ENCODE data around the gene STK39.
"Not testable (repeated sequence)": the region's sequence is repeated elsewhere in the genome, so short reads cannot be mapped to it uniquely, and the experiment has no call there.

Gene STK39

DNA sequence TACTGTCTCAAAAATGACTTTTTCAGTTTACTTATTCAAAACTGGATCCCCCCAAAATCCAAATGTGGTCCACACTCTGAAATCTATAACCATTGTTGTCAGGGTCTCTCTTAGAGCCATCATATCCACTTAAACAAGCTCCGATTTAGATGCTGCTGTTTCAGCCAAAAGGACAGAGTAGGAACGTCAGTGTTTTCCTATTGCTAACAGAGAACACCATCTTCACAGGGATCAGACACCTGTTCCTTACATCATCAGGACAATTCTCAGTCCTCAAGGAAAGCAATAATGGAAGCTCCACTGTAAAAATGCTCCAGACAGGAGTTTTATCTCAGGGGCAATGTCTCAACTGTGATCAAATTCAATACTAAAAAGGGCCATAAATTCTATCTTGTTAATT, 155.4 kb downstream of the STK39 start:
- H3K4me3 Mint-ChIP-seq = no peak overlapping the region
- H3K27ac Mint-ChIP-seq = no peak overlapping the region
- H3K4me1 Mint-ChIP-seq = peaks cover 24% of the 10 kb centered on the region
- H3K36me3 Mint-ChIP-seq = peaks cover 9% of the 10 kb centered on the region
- no peaks in the 10 kb centered on the region for H3K27me3 Mint-ChIP-seq
- H3K9me3 Mint-ChIP-seq = no peaks in the 10 kb centered on the region

DNA sequence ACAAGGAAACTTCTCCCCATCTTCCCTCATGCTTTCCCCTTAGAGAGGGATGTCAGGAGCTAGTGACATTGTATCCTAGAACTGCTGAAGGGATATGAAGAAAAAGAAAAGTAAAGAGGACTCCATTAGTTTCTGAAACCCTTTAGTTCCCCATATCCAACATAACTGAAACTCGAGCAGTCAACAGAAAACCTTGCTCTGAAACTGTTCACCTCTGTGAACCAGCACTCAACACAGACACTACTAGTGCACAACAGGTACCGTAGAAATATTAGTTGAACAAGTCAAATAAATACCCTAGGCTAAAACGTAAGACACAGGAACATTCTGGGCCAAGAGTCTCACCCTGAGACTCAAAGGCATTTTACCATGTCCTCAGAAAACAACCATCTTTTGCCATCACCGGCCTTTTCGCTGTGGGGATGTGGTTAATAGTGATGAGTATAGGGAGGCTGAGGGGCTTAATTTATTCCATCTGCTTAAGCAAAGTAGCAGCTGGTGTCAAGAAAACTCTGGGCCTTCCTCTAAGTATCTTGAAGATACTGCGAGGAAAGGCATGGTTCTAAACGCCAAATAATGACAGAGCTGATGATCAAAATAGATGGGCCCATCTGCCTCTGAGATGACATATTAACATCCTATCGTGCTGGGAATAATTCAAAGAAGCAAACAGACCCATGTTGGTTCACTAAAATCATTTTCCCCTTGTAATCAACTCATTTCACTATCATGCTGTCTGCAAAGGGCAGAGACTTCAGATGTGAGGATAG, 156.8 kb downstream of the STK39 start:
- no peaks in the 10 kb centered on the region for H3K27me3 Mint-ChIP-seq
- H3K36me3 Mint-ChIP-seq = peaks cover 13% of the 10 kb centered on the region
- peaks cover 24% of the 10 kb centered on the region for H3K4me1 Mint-ChIP-seq
- no peak overlapping the region for H3K4me3 Mint-ChIP-seq
- H3K9me3 Mint-ChIP-seq = no peaks in the 10 kb centered on the region
- no peak overlapping the region for H3K27ac Mint-ChIP-seq

DNA sequence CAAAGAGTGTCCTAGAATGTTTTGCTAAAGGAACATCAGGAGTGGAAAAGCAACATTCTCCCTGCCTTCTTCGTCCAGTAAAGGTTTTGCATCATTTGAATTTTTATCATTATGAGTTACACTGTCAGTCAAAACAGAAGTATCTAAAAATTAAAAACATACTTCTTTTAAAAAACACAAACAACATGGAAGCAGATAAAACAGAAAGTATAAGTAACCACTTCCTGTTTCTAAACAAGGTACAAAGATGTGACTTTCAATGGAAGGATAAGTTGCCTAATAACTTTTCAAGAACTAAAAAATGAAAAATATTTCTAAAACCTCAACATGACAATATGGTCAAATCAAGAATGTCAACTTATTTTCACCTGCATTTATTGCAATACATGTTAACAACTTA, 158.2 kb downstream of the STK39 start:
- Mint-ChIP-seq H3K27me3 (no peaks in the 10 kb centered on the region), H3K27ac (no peak overlapping the region), H3K4me3 (no peak overlapping the region), H3K9me3 (no peaks in the 10 kb centered on the region), H3K36me3 (peaks cover 15% of the 10 kb centered on the region), H3K4me1 (peaks cover 24% of the 10 kb centered on the region)

DNA sequence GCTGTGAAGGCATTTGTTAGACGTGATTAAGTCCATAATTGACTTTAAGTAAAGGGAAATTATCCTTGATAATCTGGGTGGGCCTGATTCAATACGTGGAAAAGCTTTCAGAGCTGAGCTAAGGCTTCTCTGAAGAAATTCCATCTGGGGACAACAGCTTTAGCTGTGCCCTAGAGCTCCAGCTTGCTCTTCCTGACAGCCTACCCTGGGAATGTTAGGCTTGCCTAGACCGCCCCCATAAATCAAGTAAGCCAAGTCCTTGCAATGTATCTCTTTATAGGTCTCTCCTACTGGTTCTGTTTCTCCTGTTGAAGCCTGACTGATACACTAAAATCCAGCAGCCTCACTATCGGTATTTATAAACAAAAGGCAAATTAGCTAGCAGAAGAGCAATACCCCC, 160.0 kb downstream of the STK39 start:
- Mint-ChIP-seq H3K4me3 (no peak overlapping the region), H3K27me3 (no peaks in the 10 kb centered on the region), H3K4me1 (peaks cover 24% of the 10 kb centered on the region), H3K27ac (no peak overlapping the region), H3K9me3 (no peaks in the 10 kb centered on the region), H3K36me3 (peaks cover 18% of the 10 kb centered on the region)

DNA sequence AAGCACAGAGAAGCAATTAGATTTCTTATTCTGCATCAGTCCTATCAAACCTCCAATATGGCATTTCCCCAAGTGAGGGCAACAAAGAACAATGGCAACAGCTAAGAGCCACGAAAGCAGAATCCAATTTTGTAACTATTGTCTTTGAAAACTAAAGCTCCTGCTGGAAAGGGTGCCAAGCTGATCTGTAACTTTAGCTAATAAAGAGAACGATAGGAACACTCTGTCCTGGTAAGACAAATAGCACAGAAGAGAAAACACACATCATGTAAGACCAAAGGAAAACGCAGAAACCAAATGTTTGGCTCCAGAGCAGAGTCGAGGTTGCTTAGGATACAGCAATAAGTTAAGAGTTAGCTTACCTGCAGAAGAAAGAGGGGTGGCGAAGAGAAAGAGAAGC, 160.5 kb downstream of the STK39 start:
- no peak overlapping the region for H3K4me3 Mint-ChIP-seq
- peaks cover 24% of the 10 kb centered on the region for H3K4me1 Mint-ChIP-seq
- peaks cover 19% of the 10 kb centered on the region for H3K36me3 Mint-ChIP-seq
- H3K9me3 Mint-ChIP-seq = no peaks in the 10 kb centered on the region
- no peak overlapping the region for H3K27ac Mint-ChIP-seq
- no peaks in the 10 kb centered on the region for H3K27me3 Mint-ChIP-seq

DNA sequence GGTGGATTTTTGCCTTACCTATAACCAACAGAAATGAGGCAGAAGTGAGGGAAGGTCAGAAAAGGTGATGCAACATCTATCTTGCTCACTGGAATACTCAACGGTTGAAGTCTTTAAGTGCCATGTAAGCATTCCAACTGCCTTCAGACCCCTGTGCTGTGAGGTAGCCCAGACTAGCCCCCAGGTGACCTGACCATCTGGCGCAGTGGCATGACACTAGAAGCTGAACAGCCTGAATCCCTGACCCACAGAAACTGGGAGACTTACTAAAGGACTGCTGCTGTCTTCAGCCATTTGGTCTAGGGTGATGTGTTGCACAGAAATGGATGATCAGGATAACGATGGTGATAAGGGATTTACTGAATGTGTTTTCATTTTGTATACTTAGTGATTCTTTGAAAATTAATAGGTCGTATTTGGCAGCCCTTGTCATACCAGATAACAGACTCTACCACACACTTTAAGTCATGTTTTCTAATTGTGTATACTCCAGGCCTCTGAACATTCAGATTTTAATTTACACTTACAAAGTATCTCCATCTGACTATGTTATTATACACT, 161.5 kb downstream of the STK39 start:
- Mint-ChIP-seq H3K27ac (no peak overlapping the region), H3K4me3 (no peak overlapping the region), H3K27me3 (no peaks in the 10 kb centered on the region), H3K36me3 (peaks cover 17% of the 10 kb centered on the region), H3K4me1 (peaks cover 20% of the 10 kb centered on the region), H3K9me3 (no peaks in the 10 kb centered on the region)

DNA sequence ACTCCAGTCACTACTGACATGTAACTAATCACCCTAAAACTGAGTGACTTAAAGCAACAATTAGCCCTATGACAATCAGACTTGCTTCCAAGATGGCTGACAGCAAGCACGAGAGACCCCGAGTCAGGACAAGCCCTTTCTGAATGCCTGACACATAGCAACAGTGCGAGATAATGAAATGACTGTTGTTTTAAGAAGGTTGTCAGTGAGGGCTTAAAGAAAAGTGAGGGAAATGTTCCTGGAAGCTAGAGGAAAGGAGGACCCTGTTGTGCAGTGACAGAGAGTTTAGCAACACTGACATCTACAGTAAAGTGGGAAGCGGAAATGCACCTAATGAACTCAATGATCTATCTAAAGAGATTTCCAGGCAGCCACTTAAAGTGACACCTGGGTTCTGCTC, 163.1 kb downstream of the STK39 start:
- Mint-ChIP-seq H3K4me1 (peaks cover 11% of the 10 kb centered on the region), H3K9me3 (no peaks in the 10 kb centered on the region), H3K36me3 (peaks cover 15% of the 10 kb centered on the region), H3K4me3 (no peak overlapping the region), H3K27me3 (no peaks in the 10 kb centered on the region), H3K27ac (no peak overlapping the region)

DNA sequence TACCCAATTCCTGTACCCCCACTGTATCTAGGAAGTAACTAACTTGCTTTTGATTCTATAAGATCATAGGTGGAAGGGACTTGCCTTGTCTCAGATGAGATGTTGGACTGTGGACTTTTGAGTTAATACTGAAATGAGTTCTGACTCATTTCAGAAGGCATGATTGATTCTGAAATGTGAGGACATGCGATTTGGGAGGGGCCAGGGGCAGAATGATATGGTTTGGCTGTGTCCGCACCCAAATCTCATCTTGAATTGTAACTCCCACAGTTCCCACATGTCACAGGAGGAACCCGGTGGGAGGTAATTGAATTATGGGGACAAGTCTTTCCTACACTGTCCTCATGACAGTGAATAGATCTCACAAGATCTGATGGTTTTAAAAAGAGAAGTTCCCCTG, 165.9 kb downstream of the STK39 start:
- H3K36me3 Mint-ChIP-seq, H3K4me1 Mint-ChIP-seq, H3K27me3 Mint-ChIP-seq, H3K9me3 Mint-ChIP-seq, H3K4me3 Mint-ChIP-seq, H3K27ac Mint-ChIP-seq: not testable (repeated sequence)

DNA sequence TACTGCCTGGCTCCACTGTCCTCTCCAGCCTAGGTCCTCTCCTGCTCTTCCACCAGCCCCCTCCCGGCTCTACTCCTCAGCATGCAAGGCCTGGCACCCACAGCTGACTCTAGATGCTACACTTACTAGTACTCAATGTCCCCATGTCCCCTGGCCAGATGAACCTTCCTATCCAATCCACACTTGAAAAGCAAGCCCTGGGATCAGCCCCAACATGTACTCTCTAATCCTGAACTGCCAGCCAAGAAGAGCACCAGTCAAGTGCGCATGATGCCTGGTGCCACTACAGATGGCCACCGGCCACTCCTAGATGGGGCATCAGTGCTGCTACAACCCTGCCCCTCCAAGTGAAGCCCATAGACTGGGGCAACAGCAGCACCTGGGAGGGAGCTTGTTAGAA, 168.2 kb downstream of the STK39 start:
- no peaks in the 10 kb centered on the region for H3K27me3 Mint-ChIP-seq
- no peak overlapping the region for H3K4me3 Mint-ChIP-seq
- peaks cover 14% of the 10 kb centered on the region for H3K36me3 Mint-ChIP-seq
- H3K27ac Mint-ChIP-seq = no peak overlapping the region
- H3K9me3 Mint-ChIP-seq = no peaks in the 10 kb centered on the region
- no peaks in the 10 kb centered on the region for H3K4me1 Mint-ChIP-seq

DNA sequence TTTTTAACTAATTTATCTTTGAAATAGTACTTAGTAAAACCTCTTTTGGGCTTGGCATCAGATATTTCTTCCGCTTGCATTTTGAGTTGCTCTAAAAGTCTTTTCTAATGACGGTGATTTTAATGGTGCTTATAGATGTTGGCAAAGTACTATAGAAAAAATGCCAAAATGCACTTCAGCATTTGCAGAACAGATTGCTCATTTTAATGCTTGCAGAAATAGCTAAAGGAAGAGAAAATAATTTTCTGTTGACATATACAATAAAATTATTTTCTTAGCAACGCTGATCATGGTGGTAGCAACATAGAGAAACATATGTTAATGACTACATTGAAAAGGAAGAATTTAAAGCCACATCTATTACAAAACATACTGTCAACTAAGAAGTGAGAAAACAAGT, 170.7 kb downstream of the STK39 start:
- Mint-ChIP-seq H3K4me3 (no peak overlapping the region), H3K9me3 (no peaks in the 10 kb centered on the region), H3K27me3 (no peaks in the 10 kb centered on the region), H3K4me1 (no peaks in the 10 kb centered on the region), H3K27ac (no peak overlapping the region), H3K36me3 (peaks cover 16% of the 10 kb centered on the region)

DNA sequence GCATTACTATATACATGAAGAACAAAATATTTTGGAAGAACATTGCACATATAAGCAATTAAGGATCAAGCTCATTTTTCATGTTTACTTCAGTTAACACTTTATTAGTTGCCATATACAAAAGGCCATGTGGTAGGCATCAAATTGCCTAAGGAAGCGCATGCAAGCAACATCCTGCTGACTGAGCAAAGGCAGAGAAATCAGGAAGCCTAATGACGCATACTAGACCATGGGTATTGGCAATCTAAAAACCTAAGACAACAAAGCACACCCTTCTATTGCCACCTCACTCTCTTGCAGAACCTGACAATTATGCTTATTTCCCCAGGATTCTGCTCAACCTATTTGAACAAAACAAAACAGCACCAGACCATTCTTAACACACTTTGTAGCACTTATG, 171.9 kb downstream of the STK39 start:
- no peaks in the 10 kb centered on the region for H3K4me1 Mint-ChIP-seq
- no peaks in the 10 kb centered on the region for H3K27me3 Mint-ChIP-seq
- peaks cover 17% of the 10 kb centered on the region for H3K36me3 Mint-ChIP-seq
- no peak overlapping the region for H3K27ac Mint-ChIP-seq
- no peaks in the 10 kb centered on the region for H3K9me3 Mint-ChIP-seq
- H3K4me3 Mint-ChIP-seq = no peak overlapping the region

DNA sequence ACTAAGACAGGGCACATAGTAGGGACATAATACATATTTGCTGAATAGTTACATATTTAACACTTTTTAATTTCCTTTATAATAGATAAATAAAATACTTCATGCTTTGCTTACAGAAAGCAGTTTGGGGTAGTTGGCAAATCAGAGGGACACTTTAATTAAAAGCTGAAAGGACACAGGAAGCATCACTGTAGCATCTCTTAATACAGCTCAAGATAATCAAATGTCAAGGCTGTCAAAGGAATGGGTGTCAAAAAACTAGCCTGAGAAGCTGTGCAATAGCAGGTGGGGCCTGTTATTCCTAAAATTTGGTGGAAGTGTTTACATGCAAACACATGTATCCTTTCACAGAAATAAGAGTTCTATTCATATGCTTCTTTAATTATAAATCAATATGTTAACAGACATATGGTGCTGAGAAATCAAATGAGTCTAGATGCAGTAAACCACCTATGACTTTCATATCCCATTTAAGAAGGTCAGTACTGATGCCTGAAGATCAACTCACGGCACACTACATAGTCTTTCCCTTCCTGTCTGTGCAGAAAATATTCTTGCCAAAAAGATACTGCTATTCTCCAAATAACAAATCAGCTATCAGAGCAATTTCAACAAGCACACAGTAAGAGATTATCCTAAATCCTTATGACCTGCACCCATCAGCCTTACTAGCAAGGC, 174.6 kb downstream of the STK39 start:
- H3K9me3 Mint-ChIP-seq = no peaks in the 10 kb centered on the region
- no peaks in the 10 kb centered on the region for H3K4me1 Mint-ChIP-seq
- H3K4me3 Mint-ChIP-seq = no peak overlapping the region
- no peak overlapping the region for H3K27ac Mint-ChIP-seq
- H3K27me3 Mint-ChIP-seq = no peaks in the 10 kb centered on the region
- peaks cover 20% of the 10 kb centered on the region for H3K36me3 Mint-ChIP-seq

DNA sequence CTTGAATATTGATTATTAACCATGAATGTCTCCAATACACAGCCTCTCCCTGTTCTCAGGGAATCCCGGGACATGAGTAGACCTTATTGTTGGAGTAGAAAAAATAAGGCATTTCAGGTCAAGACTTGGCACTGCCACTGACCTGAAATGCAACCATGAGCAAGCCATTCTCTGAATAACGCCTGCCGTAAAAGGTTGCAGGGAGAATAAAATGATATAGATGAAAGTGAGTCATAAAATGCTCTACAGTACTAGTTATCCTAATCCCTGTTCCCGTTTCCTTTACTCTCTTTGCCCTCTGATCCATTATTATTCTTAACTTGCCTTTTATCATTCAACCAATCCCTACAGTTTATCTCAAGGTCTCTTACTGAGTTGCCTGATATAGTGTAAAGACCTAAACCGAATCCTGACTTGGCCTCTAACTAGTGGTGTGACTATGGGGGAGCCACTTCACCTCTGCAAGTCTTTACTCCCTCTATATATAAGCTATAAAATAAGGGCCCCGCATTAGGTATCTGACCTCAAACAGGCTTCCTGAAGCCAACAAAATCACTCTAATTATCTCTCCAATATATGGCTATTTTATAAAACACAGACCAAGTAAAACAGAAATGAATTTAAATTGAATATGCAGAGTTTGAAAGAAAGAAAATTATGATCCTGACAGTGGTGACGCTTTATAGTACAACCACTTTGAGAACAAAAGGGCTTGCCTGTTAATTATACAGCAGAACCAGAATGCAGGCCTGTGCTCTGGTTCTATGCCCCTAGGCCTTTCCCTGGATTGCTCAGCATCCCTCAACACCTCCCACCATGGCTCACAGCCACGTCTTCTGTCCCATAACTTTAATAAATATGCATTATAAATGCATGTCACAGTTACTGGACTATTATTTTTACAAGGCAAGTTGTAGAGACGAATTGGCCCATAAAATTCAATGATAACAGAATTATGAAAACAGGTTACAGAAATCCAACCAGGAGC, 183.1 kb downstream of the STK39 start:
- Mint-ChIP-seq H3K27ac (no peak overlapping the region), H3K4me1 (peaks cover 6% of the 10 kb centered on the region), H3K27me3 (no peaks in the 10 kb centered on the region), H3K4me3 (no peak overlapping the region), H3K9me3 (no peaks in the 10 kb centered on the region), H3K36me3 (peaks cover 42% of the 10 kb centered on the region)

DNA sequence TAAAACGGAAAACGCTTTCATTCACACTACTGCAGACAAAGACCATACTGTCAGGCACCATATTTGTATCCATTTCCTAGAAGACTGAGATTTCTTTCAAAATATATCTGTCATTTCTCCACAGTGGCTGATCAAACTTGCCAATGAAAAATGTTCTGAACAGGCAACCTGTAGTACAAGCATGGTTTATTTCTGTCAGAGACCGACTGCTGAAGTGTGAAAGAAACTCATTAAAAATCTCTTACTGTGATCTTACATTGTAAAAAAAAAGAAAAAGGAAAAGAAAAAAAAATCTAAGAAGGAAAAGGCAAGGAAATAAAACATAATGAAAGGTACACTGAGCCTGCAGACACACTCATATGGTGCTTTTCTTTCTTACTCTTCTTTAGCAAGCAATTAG, 184.5 kb downstream of the STK39 start:
- H3K9me3 Mint-ChIP-seq = no peaks in the 10 kb centered on the region
- H3K4me1 Mint-ChIP-seq = peaks cover 6% of the 10 kb centered on the region
- H3K4me3 Mint-ChIP-seq = no peak overlapping the region
- H3K36me3 Mint-ChIP-seq = peaks cover 38% of the 10 kb centered on the region
- H3K27ac Mint-ChIP-seq = no peak overlapping the region
- no peaks in the 10 kb centered on the region for H3K27me3 Mint-ChIP-seq

DNA sequence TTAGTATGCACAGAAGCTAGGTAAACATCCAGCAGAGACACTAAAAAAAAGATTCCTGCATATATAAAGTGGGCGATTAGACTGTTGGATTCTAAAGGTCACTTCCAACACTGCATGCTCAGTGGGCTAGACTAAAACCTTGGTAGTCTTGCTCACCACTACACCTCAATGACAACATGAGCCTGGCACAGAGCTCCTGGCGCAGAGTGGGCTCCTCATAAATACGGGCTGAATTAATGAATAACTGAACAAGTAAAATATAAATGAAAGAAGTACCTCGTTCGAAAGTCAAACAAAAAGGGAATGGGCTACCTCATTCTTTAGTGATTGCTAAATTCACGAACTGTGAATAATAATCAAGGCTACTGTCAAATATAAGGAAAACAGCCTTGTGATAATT, 185.3 kb downstream of the STK39 start:
- H3K36me3 Mint-ChIP-seq = peaks cover 31% of the 10 kb centered on the region

More for the DNA sequence above, 185.3 kb downstream of the STK39 start:
- Mint-ChIP-seq H3K27ac (no peak overlapping the region), H3K4me3 (no peak overlapping the region), H3K27me3 (no peaks in the 10 kb centered on the region), H3K4me1 (peaks cover 6% of the 10 kb centered on the region), H3K9me3 (no peaks in the 10 kb centered on the region)
